ENCODE results near the gene PPP4C. TPM values are rescaled to one million over a fixed set of nuclear protein-coding genes. Genes with fewer than 3 reads are reported as not detected.

Gene PPP4C
- total and polyA plus RNA-seq, 12 donors, result 39.2 to 136 (median 80.8) TPM

DNA sequence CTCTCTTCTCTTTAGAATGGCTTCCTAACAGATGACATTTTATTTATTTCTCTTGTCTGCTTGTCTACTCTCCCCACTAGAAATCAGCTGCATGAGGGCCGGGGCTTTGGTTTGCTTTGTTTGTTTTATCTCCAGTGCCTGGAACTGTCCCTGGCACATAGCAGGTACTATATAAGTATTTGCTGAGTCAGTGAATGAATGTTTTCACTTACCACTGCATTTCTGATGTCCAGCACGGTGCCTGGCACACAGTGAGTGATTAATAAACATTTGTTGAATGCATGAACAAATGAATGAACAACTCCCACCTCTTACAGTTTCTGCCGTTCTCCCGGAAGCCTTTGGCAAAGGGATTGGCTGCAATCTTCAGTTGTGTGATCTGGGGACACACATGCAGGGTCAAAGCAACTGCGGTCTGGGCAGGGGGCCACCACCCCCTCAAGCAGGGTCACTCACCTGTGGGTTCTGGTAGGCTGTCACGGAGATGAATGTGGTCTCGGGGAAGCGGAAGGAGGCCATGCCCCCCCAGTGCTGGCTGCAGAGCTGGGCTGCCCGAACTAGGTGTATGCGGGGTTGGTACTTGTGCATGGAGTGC, 12.5 kb downstream of the PPP4C start:
- intact Hi-C loops (cut with DNase I), result no loop called here
- no peaks in the 10 kb centered on the region for H3K27me3 ChIP-seq
- H3K9me3 ChIP-seq (replicated peaks in 1 of 3), result no peaks in the 10 kb centered on the region
- peaks cover 0 to 16% of the 10 kb centered on the region in 2 donors for H3K36me3 ChIP-seq (replicated peaks in 1 of 2)
- H3K4me3 ChIP-seq, result no peak overlapping the region
- peaks cover 6 to 31% of the 10 kb centered on the region in 2 donors for H3K4me1 ChIP-seq (replicated peaks in 1 of 2)
- H3K27ac ChIP-seq, result no peak overlapping the region
- WGBS, 4 donors, result 82 to 90% (median 87%) methylated on average over 7 to 10 of the region's 10 CpGs
- no peak for DNase-seq
- no peak for TF ChIP-seq POLR2A (IDR thresholded peaks at IDR 0.05)
- TF ChIP-seq, protein P1, sequence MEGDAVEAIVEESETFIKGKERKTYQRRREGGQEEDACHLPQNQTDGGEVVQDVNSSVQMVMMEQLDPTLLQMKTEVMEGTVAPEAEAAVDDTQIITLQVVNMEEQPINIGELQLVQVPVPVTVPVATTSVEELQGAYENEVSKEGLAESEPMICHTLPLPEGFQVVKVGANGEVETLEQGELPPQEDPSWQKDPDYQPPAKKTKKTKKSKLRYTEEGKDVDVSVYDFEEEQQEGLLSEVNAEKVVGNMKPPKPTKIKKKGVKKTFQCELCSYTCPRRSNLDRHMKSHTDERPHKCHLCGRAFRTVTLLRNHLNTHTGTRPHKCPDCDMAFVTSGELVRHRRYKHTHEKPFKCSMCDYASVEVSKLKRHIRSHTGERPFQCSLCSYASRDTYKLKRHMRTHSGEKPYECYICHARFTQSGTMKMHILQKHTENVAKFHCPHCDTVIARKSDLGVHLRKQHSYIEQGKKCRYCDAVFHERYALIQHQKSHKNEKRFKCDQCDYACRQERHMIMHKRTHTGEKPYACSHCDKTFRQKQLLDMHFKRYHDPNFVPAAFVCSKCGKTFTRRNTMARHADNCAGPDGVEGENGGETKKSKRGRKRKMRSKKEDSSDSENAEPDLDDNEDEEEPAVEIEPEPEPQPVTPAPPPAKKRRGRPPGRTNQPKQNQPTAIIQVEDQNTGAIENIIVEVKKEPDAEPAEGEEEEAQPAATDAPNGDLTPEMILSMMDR (IDR thresholded peaks at IDR 0.05), result no peak

DNA sequence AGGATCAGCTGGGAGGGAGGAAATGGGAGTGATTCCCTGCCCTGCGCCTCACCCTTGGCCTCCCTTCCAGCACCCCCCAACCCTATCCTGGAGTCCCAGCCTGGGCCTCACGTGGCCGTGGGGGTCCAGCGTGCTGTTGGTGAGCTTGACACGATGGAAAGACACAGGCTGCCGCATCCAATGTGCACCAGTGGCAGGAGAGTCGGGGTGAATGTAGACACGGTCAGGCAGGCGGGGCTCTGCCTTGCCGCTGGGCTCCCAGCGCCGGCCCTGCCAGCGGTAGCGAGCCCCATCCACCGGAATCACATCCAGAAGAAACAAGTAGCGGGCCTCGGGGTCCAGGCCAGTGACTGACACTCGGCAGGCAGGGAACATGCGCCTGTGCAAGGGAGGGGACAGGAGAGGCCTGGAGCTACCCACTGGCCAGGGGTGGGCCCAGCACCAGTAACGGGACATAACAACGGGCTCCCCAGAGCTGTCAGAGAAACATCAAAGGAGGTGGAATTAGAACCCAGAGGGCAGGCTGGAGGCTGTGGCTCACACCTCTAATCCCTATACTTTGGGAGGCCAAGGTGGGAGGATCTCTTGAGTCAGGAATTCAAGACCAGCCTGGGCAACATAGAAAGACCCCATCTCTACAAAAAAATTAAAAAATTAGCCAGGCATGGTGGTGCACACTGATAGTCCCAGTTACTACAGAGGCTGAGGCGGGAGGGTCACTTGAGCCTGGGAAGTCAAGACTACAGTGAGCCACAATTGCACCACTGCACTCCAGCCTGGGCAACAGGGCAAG, 13.2 kb downstream of the PPP4C start:
- Histone ChIP-seq H3K4me3 (no peak overlapping the region), H3K27me3 (no peaks in the 10 kb centered on the region), H3K36me3 (replicated peaks in 1 of 2) (peaks cover 0 to 13% of the 10 kb centered on the region in 2 donors), H3K9me3 (replicated peaks in 1 of 3) (no peaks in the 10 kb centered on the region), H3K4me1 (replicated peaks in 1 of 2) (peaks cover 6 to 33% of the 10 kb centered on the region in 2 donors), H3K27ac (no peak overlapping the region)
- WGBS, 4 donors, result 82 to 87% (median 85%) methylated on average over 6 to 22 of the region's 22 CpGs
- intact Hi-C loops (cut with DNase I), result no loop called here
- DNase-seq, result no peak
- no peak for TF ChIP-seq POLR2A (IDR thresholded peaks at IDR 0.05)
- TF ChIP-seq, protein P1 (IDR thresholded peaks at IDR 0.05), result no peak

DNA sequence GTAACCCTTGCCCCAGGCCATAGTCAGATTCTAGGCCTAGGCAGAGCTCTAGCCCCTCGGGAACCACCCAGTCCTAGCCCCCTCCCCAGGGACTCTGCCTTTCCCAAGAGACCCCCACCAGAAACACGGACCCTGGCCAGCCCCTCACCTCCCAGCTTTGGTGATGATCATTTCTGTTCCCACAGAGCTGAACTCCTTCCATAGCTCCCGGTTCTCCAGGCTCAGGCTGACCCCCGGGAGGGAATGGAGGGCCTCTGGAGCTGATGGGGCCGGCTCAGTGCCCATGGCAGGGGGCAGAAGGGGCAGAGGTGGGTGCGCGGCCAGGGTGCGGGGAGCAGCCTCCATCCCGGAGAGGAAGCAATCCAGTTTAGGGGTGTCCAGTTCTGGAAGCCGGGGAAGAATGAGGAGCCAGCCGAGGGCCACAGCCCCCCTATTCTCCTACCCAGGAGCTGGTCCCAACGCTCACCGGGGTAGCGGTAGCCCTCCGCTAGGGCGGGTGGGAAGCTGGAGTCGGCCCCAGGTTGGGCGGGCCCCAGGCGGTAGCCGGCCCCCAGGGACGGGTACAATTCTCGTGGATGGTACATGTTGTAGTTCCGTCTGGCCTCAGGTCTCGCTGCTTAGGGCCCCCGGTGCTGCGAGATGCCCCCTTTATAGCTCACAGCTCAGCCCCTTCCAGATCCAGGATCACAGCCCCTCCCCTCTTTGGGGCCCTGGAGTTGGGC, 15.0 kb downstream of the PPP4C start:
- TF ChIP-seq, protein P1 (IDR thresholded peaks at IDR 0.05), result no peak
- TF ChIP-seq POLR2A (IDR thresholded peaks at IDR 0.05), result no peak
- DNase-seq, result peak in 2 of 7 donors; percentile 37 to 58
- no peaks in the 10 kb centered on the region for H3K9me3 ChIP-seq (replicated peaks in 1 of 3)
- peak overlapping the region in 1 of 4 donors; percentile 40 for H3K4me3 ChIP-seq
- peak overlapping the region in 2 of 5 donors; percentile 12 to 89 for H3K27ac ChIP-seq
- intact Hi-C loops (cut with DNase I), result no loop called here
- no peaks in the 10 kb centered on the region for H3K27me3 ChIP-seq
- peaks cover 17 to 33% of the 10 kb centered on the region in 2 donors for H3K4me1 ChIP-seq (replicated peaks in 1 of 2)
- WGBS, 4 donors, result 71 to 84% (median 74%) methylated on average over 16 to 26 of the region's 26 CpGs
- peaks cover 0 to 15% of the 10 kb centered on the region in 2 donors for H3K36me3 ChIP-seq (replicated peaks in 1 of 2)

Data from adrenal gland (tissue), 12 donors.